Mucosa of gallbladder (tissue), 1 donor: ENCODE data around the gene COPB2. TPM values are rescaled to one million over a fixed set of nuclear protein-coding genes. Genes with fewer than 3 reads are reported as not detected.

Experiments used
- DNase-seq: peaks from one replicate; pipeline ENCODE4 v3.0.0-alpha.2; 2020; ENCODE audit warnings: low spot score
- total RNA-seq: library from RNA; stranded (reverse); gene quantifications from one replicate; pipeline ENCODE4 v1.2.1, GENCODE V29; 2021
- donor health status: DM: no; HTN: no; CAD: no.

The COPB2 gene
- total RNA-seq, 1 donor from 2014 or later, result 138 TPM

- DNase-seq, result no peak
Measured at GRCh38 chr3:139327861-139328260, 61.6 kb downstream of the COPB2 start.

GRCh38 chr3:139327231-139327630 lies 62.2 kb downstream of the COPB2 start:
- no peak for DNase-seq

- DNase-seq, result no peak
Measured at GRCh38 chr3:139326707-139327106, 62.7 kb downstream of the COPB2 start.

GRCh38 chr3:139326131-139326530 lies 63.3 kb downstream of the COPB2 start:
- no peak for DNase-seq

- no peak for DNase-seq
Measured at GRCh38 chr3:139325551-139325950, 63.9 kb downstream of the COPB2 start.

- DNase-seq, result no peak
Measured at GRCh38 chr3:139324456-139324855, 65.0 kb downstream of the COPB2 start.

GRCh38 chr3:139323146-139323545 lies 66.3 kb downstream of the COPB2 start:
- no peak for DNase-seq

GRCh38 chr3:139322346-139322745 lies 67.1 kb downstream of the COPB2 start:
- no peak for DNase-seq

- DNase-seq, result no peak
Measured at GRCh38 chr3:139320551-139321309, 68.7 kb downstream of the COPB2 start.

GRCh38 chr3:139319428-139320402 lies 69.7 kb downstream of the COPB2 start:
- DNase-seq, result no peak

GRCh38 chr3:139318826-139319225 lies 70.6 kb downstream of the COPB2 start:
- no peak for DNase-seq

GRCh38 chr3:139318431-139318816 lies 71.0 kb downstream of the COPB2 start:
- no peak for DNase-seq

- no peak for DNase-seq
Measured at GRCh38 chr3:139317660-139318430, 71.6 kb downstream of the COPB2 start.

- DNase-seq, result no peak
Measured at GRCh38 chr3:139317215-139317614, 72.2 kb downstream of the COPB2 start.

- DNase-seq, result no peak
Measured at GRCh38 chr3:139313921-139314320, 75.5 kb downstream of the COPB2 start.

- no peak for DNase-seq
Measured at GRCh38 chr3:139312959-139313358, 76.5 kb downstream of the COPB2 start.

GRCh38 chr3:139312416-139312815 lies 77.0 kb downstream of the COPB2 start:
- DNase-seq, result no peak

- DNase-seq, result no peak
Measured at GRCh38 chr3:139311557-139311956, 77.9 kb downstream of the COPB2 start.

- no peak for DNase-seq
Measured at GRCh38 chr3:139310474-139310933, 78.9 kb downstream of the COPB2 start.

GRCh38 chr3:139309880-139310279 lies 79.6 kb downstream of the COPB2 start:
- DNase-seq, result no peak

- DNase-seq, result no peak
Measured at GRCh38 chr3:139309061-139309591, 80.3 kb downstream of the COPB2 start.

GRCh38 chr3:139308560-139308959 lies 80.9 kb downstream of the COPB2 start:
- no peak for DNase-seq
